Smooth muscle cell (in vitro differentiated cells): ENCODE measurements around the gene MGAT5B. TPM values are rescaled to one million over a fixed set of nuclear protein-coding genes. Genes with fewer than 3 reads are reported as not detected.

Experiments
- DNase-seq: peaks from one replicate; lab custom pipeline; 2025; ENCODE audit not compliant: unreplicated experiment; lab: John Stamatoyannopoulos, UW
- H2AFZ ChIP-seq: fragments of 200-600 bp; sonication (generic); 2 replicates; pipeline ENCODE4 v1.6.0; 2016; ENCODE audit warnings: antibody characterized with exemption, low read depth, mild to moderate bottlenecking
- H3F3A ChIP-seq: fragments of 200-600 bp; sonication (generic); 2 replicates; pipeline ENCODE4 v1.6.0; 2017; ENCODE audit warnings: antibody characterized with exemption, low read depth
- H3K27ac ChIP-seq: fragments of 200-600 bp; sonication (generic); 2 replicates; pipeline ENCODE4 v1.5.1; 2016; ENCODE audit warnings: low read depth, mild to moderate bottlenecking
- H3K27me3 ChIP-seq: fragments of 200-600 bp; sonication (generic); 2 replicates; pipeline ENCODE4 v1.6.1; 2016; ENCODE audit warnings: low read depth, mild to moderate bottlenecking
- H3K36me3 ChIP-seq: fragments of 200-600 bp; sonication (generic); 2 replicates; pipeline ENCODE4 v1.5.1; 2016; ENCODE audit warnings: low read depth
- H3K4me1 ChIP-seq: fragments of 200-600 bp; sonication (generic); 2 replicates; pipeline ENCODE4 v1.5.1; 2016; ENCODE audit warnings: low read depth
- H3K4me2 ChIP-seq: fragments of 200-600 bp; sonication (generic); 2 replicates; pipeline ENCODE4 v1.6.0; 2016; ENCODE audit warnings: mild to moderate bottlenecking
- H3K4me3 ChIP-seq: fragments of 200-600 bp; sonication (generic); 2 replicates; pipeline ENCODE4 v1.5.1; 2016; ENCODE audit warnings: mild to moderate bottlenecking
- H3K79me2 ChIP-seq: fragments of 200-600 bp; sonication (generic); 2 replicates; pipeline ENCODE4 v1.6.0; 2016; ENCODE audit warnings: low read depth, mild to moderate bottlenecking
- H3K9ac ChIP-seq: fragments of 200-600 bp; sonication (generic); 2 replicates; pipeline ENCODE4 v1.6.0; 2016; ENCODE audit warnings: low read depth
- H3K9me3 ChIP-seq: fragments of 200-600 bp; sonication (generic); replicated peaks from 2 replicates; pipeline ENCODE4 v1.5.1; 2016; ENCODE audit warnings: low read depth
- H4K20me1 ChIP-seq: fragments of 200-600 bp; sonication (generic); 2 replicates; pipeline ENCODE4 v1.6.0; 2016; ENCODE audit warnings: low read depth
- WGBS: methylation state at CpG from one replicate; pipeline ENCODE4 v1.1.7; 2016; ENCODE audit warnings: low lambda C conversion rate; 5-methylcytosine and 5-hydroxymethylcytosine counted together
- polyA plus RNA-seq: library from polyadenylated mRNA; unstranded; fragments of >200 nt; fragmentation: Nextera tagmentation; extraction: Ambion mirVana; gene quantifications from 2 replicates; pipeline ENCODE4 v1.2.1, GENCODE V29; 2016
- total RNA-seq: library from RNA; depleted of rRNA; stranded (reverse); fragments of >200 nt; gene quantifications from 2 replicates; pipeline ENCODE4 v1.2.3, GENCODE V29; 2014
- TF ChIP-seq, protein P1 (sequence below): fragments of 200-600 bp; sonication (generic); IDR thresholded peaks from 2 replicates; pipeline ENCODE4 v1.5.1; 2017; ENCODE audit warnings: borderline replicate concordance, mild to moderate bottlenecking, antibody characterized with exemption; ENCODE audit not compliant: insufficient read depth, poor library complexity, severe bottlenecking

Gene MGAT5B
- total and polyA plus RNA-seq, 2 experiments from 2014 or later = 0.78 to 7.6 TPM

DNA sequence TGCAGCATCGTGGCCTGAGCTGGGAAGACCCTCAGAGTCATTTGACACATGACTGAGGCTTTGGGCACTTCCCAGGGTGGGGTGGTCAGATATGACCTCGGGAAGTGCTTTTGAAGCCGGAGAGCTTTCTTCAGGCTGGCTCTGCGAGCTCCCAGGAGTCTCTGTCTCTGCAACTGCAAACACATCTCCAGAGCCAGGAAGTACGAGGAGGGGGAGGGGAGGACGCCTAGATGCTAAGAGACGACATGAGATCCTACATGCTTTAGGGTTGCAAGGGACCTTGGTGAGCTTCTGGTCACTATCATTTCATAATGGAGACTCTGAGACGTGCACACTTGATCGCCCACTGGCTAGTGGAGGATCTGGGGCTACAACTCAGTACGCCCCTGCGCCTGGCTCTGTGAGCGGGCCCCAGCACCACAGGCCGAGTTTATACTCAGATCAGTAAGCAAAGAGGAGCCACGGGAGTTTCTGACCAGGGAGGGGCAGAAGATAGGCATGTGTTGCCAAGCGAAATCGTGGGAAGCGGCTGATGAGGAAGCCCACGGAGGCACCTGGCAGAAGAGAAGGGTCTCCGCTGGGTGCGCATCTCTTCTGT lies 527 bp upstream of the MGAT5B start:
- no peaks in the 10 kb centered on the region for H3K36me3 ChIP-seq
- H3K9me3 ChIP-seq = no peaks in the 10 kb centered on the region
- H3K4me2 ChIP-seq = peak overlapping the region; percentile 83
- peak overlapping the region; percentile 26 for H3K27ac ChIP-seq
- H4K20me1 ChIP-seq = peaks cover 4% of the 10 kb centered on the region
- DNase-seq = no peak
- peaks cover 24% of the 10 kb centered on the region for H3K27me3 ChIP-seq
- H3K9ac ChIP-seq = no peak overlapping the region
- peaks cover 11% of the 10 kb centered on the region for H3K4me1 ChIP-seq
- H3F3A ChIP-seq = peaks cover 9% of the 10 kb centered on the region
- no peaks in the 10 kb centered on the region for H3K79me2 ChIP-seq
- TF ChIP-seq, protein P1, sequence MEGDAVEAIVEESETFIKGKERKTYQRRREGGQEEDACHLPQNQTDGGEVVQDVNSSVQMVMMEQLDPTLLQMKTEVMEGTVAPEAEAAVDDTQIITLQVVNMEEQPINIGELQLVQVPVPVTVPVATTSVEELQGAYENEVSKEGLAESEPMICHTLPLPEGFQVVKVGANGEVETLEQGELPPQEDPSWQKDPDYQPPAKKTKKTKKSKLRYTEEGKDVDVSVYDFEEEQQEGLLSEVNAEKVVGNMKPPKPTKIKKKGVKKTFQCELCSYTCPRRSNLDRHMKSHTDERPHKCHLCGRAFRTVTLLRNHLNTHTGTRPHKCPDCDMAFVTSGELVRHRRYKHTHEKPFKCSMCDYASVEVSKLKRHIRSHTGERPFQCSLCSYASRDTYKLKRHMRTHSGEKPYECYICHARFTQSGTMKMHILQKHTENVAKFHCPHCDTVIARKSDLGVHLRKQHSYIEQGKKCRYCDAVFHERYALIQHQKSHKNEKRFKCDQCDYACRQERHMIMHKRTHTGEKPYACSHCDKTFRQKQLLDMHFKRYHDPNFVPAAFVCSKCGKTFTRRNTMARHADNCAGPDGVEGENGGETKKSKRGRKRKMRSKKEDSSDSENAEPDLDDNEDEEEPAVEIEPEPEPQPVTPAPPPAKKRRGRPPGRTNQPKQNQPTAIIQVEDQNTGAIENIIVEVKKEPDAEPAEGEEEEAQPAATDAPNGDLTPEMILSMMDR = no peak
- H2AFZ ChIP-seq = peak overlapping the region; percentile 76
- H3K4me3 ChIP-seq = peak overlapping the region; percentile 28
- 13% methylated on average over 20 of the region's 20 CpGs for WGBS

GRCh38 chr17:76868669-76869495 lies 678 bp downstream of the MGAT5B start:
- H2AFZ ChIP-seq = no peak overlapping the region
- no peak overlapping the region for H3K27ac ChIP-seq
- H3K9ac ChIP-seq = no peak overlapping the region
- H3K36me3 ChIP-seq = no peaks in the 10 kb centered on the region
- DNase-seq = no peak
- peaks cover 11% of the 10 kb centered on the region for H3K4me1 ChIP-seq
- H3K4me2 ChIP-seq = peak overlapping the region; percentile 83
- peaks cover 9% of the 10 kb centered on the region for H3F3A ChIP-seq
- H3K4me3 ChIP-seq = peak overlapping the region; percentile 39
- H4K20me1 ChIP-seq = peaks cover 4% of the 10 kb centered on the region
- WGBS = 4% methylated on average over 44 of the region's 84 CpGs
- no peaks in the 10 kb centered on the region for H3K9me3 ChIP-seq
- peaks cover 24% of the 10 kb centered on the region for H3K27me3 ChIP-seq
- TF ChIP-seq, protein P1 = no peak
- no peaks in the 10 kb centered on the region for H3K79me2 ChIP-seq

- no peak for DNase-seq
- no peaks in the 10 kb centered on the region for H3K79me2 ChIP-seq
- H3K9me3 ChIP-seq = no peaks in the 10 kb centered on the region
- no peak overlapping the region for H3K9ac ChIP-seq
- no peak overlapping the region for H2AFZ ChIP-seq
- no peak overlapping the region for H3K27ac ChIP-seq
- 5% methylated on average over 36 of the region's 80 CpGs for WGBS
- H3K27me3 ChIP-seq = peaks cover 24% of the 10 kb centered on the region
- no peaks in the 10 kb centered on the region for H3K36me3 ChIP-seq
- peaks cover 11% of the 10 kb centered on the region for H3K4me1 ChIP-seq
- H3K4me2 ChIP-seq = peak overlapping the region; percentile 83
- H4K20me1 ChIP-seq = peaks cover 4% of the 10 kb centered on the region
- no peak overlapping the region for H3K4me3 ChIP-seq
- TF ChIP-seq, protein P1 = no peak
- peaks cover 9% of the 10 kb centered on the region for H3F3A ChIP-seq
Observed at GRCh38 chr17:76869496-76870376, 1.5 kb downstream of the MGAT5B start.
